Neuronal stem cell (in vitro differentiated cells): ENCODE data around the gene UBE2J2.

Source experiments
- DNase-seq: peaks from one replicate; pipeline ENCODE4 v3.0.0-alpha.2; 2013; ENCODE audit warnings: low spot score
- H2AFZ ChIP-seq: one replicate; pipeline ENCODE4 v1.6.1; 2013; ENCODE audit warnings: mild to moderate bottlenecking, low read length, inconsistent platforms
- H2AK5ac ChIP-seq: 2 replicates; pipeline ENCODE4 v1.6.1; 2013; ENCODE audit warnings: low read depth, mild to moderate bottlenecking, inconsistent platforms, low read length, moderate library complexity, mixed read lengths
- H2BK120ac ChIP-seq: 2 replicates; pipeline ENCODE4 v1.6.1; 2013; ENCODE audit warnings: low read depth, mild to moderate bottlenecking, inconsistent platforms, low read length, moderate library complexity, mixed read lengths
- H2BK12ac ChIP-seq: one replicate; pipeline ENCODE4 v1.6.1; 2013; ENCODE audit warnings: low read length, inconsistent platforms
- H2BK15ac ChIP-seq: 2 replicates; pipeline ENCODE4 v1.6.1; 2013; ENCODE audit warnings: mild to moderate bottlenecking, low read length, inconsistent platforms, mixed read lengths
- H2BK5ac ChIP-seq: one replicate; pipeline ENCODE4 v1.6.1; 2013; ENCODE audit warnings: inconsistent platforms, mild to moderate bottlenecking, low read length, moderate library complexity
- H3K14ac ChIP-seq: one replicate; pipeline ENCODE4 v1.6.1; 2013; ENCODE audit warnings: low read length, inconsistent platforms
- H3K18ac ChIP-seq: 2 replicates; pipeline ENCODE4 v1.6.1; 2013; ENCODE audit warnings: low read length, inconsistent platforms
- H3K23ac ChIP-seq: 2 replicates; pipeline ENCODE4 v1.6.1; 2013; ENCODE audit warnings: low read depth, mild to moderate bottlenecking, mixed read lengths, low read length, inconsistent platforms; ENCODE audit not compliant: poor library complexity
- H3K27ac ChIP-seq: replicated peaks from 3 replicates; pipeline ENCODE4 v1.5.1; 2013; ENCODE audit warnings: low read length, inconsistent platforms
- H3K27me3 ChIP-seq, 3 experiments: 2 replicates each; pipeline ENCODE4 v1.6.1; 2013; ENCODE audit warnings: low read length in 3 of 3, mild to moderate bottlenecking in 2 of 3, inconsistent platforms in 1 of 3, low read depth in 1 of 3, mixed read lengths in 1 of 3, moderate library complexity in 1 of 3; ENCODE audit not compliant: control insufficient read depth in 3 of 3, insufficient read depth in 3 of 3
- H3K36me3 ChIP-seq, 2 donors: replicated peaks in 1 of 2; 2 replicates each; pipeline ENCODE4 v1.6.1; 2013; ENCODE audit warnings: low read length in 2 of 2; ENCODE audit not compliant: control insufficient read depth in 2 of 2, insufficient read depth in 2 of 2
- H3K4ac ChIP-seq: 2 replicates; pipeline ENCODE4 v1.6.1; 2013; ENCODE audit warnings: inconsistent platforms, mild to moderate bottlenecking, low read length, moderate library complexity
- H3K4me1 ChIP-seq, 2 donors: 1 replicate in 1 of 2; 2 replicates in 1 of 2; pipeline ENCODE4 v1.6.1; 2013; ENCODE audit warnings: low read length in 2 of 2, low read depth in 1 of 2; ENCODE audit not compliant: control insufficient read depth in 2 of 2, insufficient read depth in 1 of 2
- H3K4me2 ChIP-seq: one replicate; pipeline ENCODE4 v1.6.1; 2013; ENCODE audit warnings: mild to moderate bottlenecking, low read length, inconsistent platforms; ENCODE audit not compliant: insufficient read depth, poor library complexity, severe bottlenecking
- H3K4me3 ChIP-seq, 2 donors: 2 replicates each; pipeline ENCODE4 v1.5.1; 2013; ENCODE audit warnings: low read length in 2 of 2, mild to moderate bottlenecking in 2 of 2, inconsistent platforms in 1 of 2, moderate library complexity in 1 of 2
- H3K79me1 ChIP-seq: one replicate; pipeline ENCODE4 v1.6.1; 2013; ENCODE audit warnings: low read depth, mild to moderate bottlenecking, inconsistent platforms, low read length, moderate library complexity
- H3K9ac ChIP-seq: one replicate; pipeline ENCODE4 v1.6.1; 2013; ENCODE audit warnings: mild to moderate bottlenecking, low read depth, low read length, inconsistent platforms; ENCODE audit not compliant: poor library complexity
- H3K9me3 ChIP-seq, 2 donors: replicated peaks in 1 of 2; 2 replicates each; pipeline versions ENCODE3 to v1.6.1; 2013; ENCODE audit warnings: low read length in 2 of 2, mild to moderate bottlenecking in 2 of 2, inconsistent platforms in 1 of 2, low read depth in 1 of 2, mixed read lengths in 1 of 2, moderate library complexity in 1 of 2; ENCODE audit not compliant: control insufficient read depth in 2 of 2, insufficient read depth in 1 of 2
- H4K8ac ChIP-seq: one replicate; pipeline ENCODE4 v1.6.1; 2013; ENCODE audit warnings: low read depth, mild to moderate bottlenecking, inconsistent platforms, low read length, moderate library complexity
- H4K91ac ChIP-seq: one replicate; pipeline ENCODE4 v1.6.1; 2013; ENCODE audit warnings: low read length, low read depth, mild to moderate bottlenecking, inconsistent platforms; ENCODE audit not compliant: poor library complexity
- WGBS, 2 donors: extraction: QIAGEN DNeasy Blood & Tissue Kit; methylation state at CpG; one replicate each; pipeline ENCODE4 v1.1.7; 2013; ENCODE audit warnings: missing lambda C conversion rate in 2 of 2, mixed read lengths in 1 of 2; ENCODE audit not compliant: insufficient read length in 2 of 2, insufficient replicate concordance in 1 of 2; ENCODE audit errors: extremely low coverage in 2 of 2; 5-methylcytosine and 5-hydroxymethylcytosine counted together

The UBE2J2 gene

GRCh38 chr1:1245817-1246576 lies 27.7 kb downstream of the UBE2J2 start:
- Histone ChIP-seq H3K27me3 (peaks cover 0 to 21% (median 17%) of the 10 kb centered on the region in 3 experiments), H3K9me3 (no peaks in the 10 kb centered on the region), H4K8ac (no peak overlapping the region), H2BK15ac (peak overlapping the region; percentile 21), H2BK120ac (peak overlapping the region; percentile 61), H3K18ac (peak overlapping the region; percentile 94), H3K9ac (peak overlapping the region; percentile 70), H3K4me1 (peaks cover 3 to 10% of the 10 kb centered on the region in 2 donors), H2BK5ac (peak overlapping the region; percentile 66), H3K14ac (peak overlapping the region; percentile 38), H2BK12ac (peak overlapping the region; percentile 82), H3K79me1 (peaks cover 2% of the 10 kb centered on the region), H2AK5ac (peak overlapping the region; percentile 94), H3K4ac (no peak overlapping the region), H3K4me3 (peak overlapping the region in 1 of 2 donors; percentile 36), H3K4me2 (peak overlapping the region; percentile 54), H2AFZ (peak overlapping the region; percentile 11), H3K23ac (peak overlapping the region; percentile 80), H4K91ac (no peak overlapping the region), H3K36me3 (no peaks in the 10 kb centered on the region), H3K27ac (no peak overlapping the region)
- no peak for DNase-seq
- WGBS, 2 donors: no CpG with 5 or more reads among the region's 45 CpGs

- peaks cover 3 to 8% of the 10 kb centered on the region in 2 donors for H3K4me1 ChIP-seq
- H2AK5ac ChIP-seq: peak overlapping the region; percentile 94
- no peak for DNase-seq
- no peak overlapping the region for H3K9ac ChIP-seq
- H3K18ac ChIP-seq: peak overlapping the region; percentile 57
- H2BK12ac ChIP-seq: peak overlapping the region; percentile 82
- H3K4me2 ChIP-seq: no peak overlapping the region
- H2BK15ac ChIP-seq: peak overlapping the region; percentile 21
- WGBS, 2 donors: 40% methylated on average over 1 of the region's 23 CpGs; no CpG with 5 or more reads in 1 of the 2 donors
- no peak overlapping the region for H3K4me3 ChIP-seq
- no peak overlapping the region for H2BK5ac ChIP-seq
- no peak overlapping the region for H4K8ac ChIP-seq
- peaks cover 2% of the 10 kb centered on the region for H3K79me1 ChIP-seq
- H3K9me3 ChIP-seq: no peaks in the 10 kb centered on the region
- no peak overlapping the region for H3K4ac ChIP-seq
- H2AFZ ChIP-seq: no peak overlapping the region
- peaks cover 0 to 21% (median 21%) of the 10 kb centered on the region in 3 experiments for H3K27me3 ChIP-seq
- no peak overlapping the region for H3K23ac ChIP-seq
- H3K27ac ChIP-seq: no peak overlapping the region
- no peak overlapping the region for H3K14ac ChIP-seq
- no peak overlapping the region for H4K91ac ChIP-seq
- H2BK120ac ChIP-seq: no peak overlapping the region
- H3K36me3 ChIP-seq: no peaks in the 10 kb centered on the region
Observed at GRCh38 chr1:1245178-1245816, 28.4 kb downstream of the UBE2J2 start.

GRCh38 chr1:1244192-1244811 lies 29.4 kb downstream of the UBE2J2 start:
- Histone ChIP-seq H3K9me3 (no peaks in the 10 kb centered on the region), H3K36me3 (no peaks in the 10 kb centered on the region), H3K27ac (no peak overlapping the region), H3K4me1 (peaks cover 8 to 18% of the 10 kb centered on the region in 2 donors), H4K8ac (no peak overlapping the region), H3K14ac (no peak overlapping the region), H3K27me3 (peaks cover 0 to 21% (median 21%) of the 10 kb centered on the region in 3 experiments), H2BK120ac (no peak overlapping the region), H3K23ac (peak overlapping the region; percentile 80), H3K4ac (no peak overlapping the region), H2BK15ac (no peak overlapping the region), H3K18ac (peak overlapping the region; percentile 80), H3K4me3 (no peak overlapping the region), H3K4me2 (no peak overlapping the region), H3K9ac (no peak overlapping the region), H2AFZ (peak overlapping the region; percentile 17), H2BK12ac (no peak overlapping the region), H3K79me1 (peaks cover 2% of the 10 kb centered on the region), H4K91ac (no peak overlapping the region), H2BK5ac (no peak overlapping the region), H2AK5ac (peak overlapping the region; percentile 40)
- no peak for DNase-seq
- no CpG with 5 or more reads among the region's 30 CpGs for WGBS, 2 donors

GRCh38 chr1:1243807-1244191 lies 29.9 kb downstream of the UBE2J2 start:
- Histone ChIP-seq H3K23ac (peak overlapping the region; percentile 80), H3K4me3 (no peak overlapping the region), H3K27ac (no peak overlapping the region), H2BK120ac (no peak overlapping the region), H3K18ac (peak overlapping the region; percentile 28), H3K9ac (no peak overlapping the region), H2BK12ac (no peak overlapping the region), H3K4me1 (peaks cover 8 to 23% of the 10 kb centered on the region in 2 donors), H3K4ac (no peak overlapping the region), H2BK15ac (no peak overlapping the region), H3K9me3 (no peaks in the 10 kb centered on the region), H3K27me3 (peaks cover 0 to 21% (median 21%) of the 10 kb centered on the region in 3 experiments), H3K14ac (no peak overlapping the region), H4K91ac (no peak overlapping the region), H2AK5ac (peak overlapping the region; percentile 40), H2AFZ (no peak overlapping the region), H2BK5ac (peak overlapping the region; percentile 66), H3K79me1 (peaks cover 2% of the 10 kb centered on the region), H3K36me3 (no peaks in the 10 kb centered on the region), H4K8ac (no peak overlapping the region), H3K4me2 (no peak overlapping the region)
- no peak for DNase-seq
- no CpG with 5 or more reads among the region's 23 CpGs for WGBS, 2 donors
